Duodenal mucosa (tissue), 2 donors: ENCODE data around the gene TAGAP.
"Not testable (repeated sequence)": the region's sequence is repeated elsewhere in the genome, so short reads cannot be mapped to it uniquely, and the experiment has no call there.

Experiments
- H3K27ac ChIP-seq: one replicate; pipeline ENCODE4 v1.7.0; 2013; ENCODE audit warnings: low read depth, low read length
- H3K27me3 ChIP-seq, 2 donors: one replicate each; pipeline ENCODE4 v1.7.0; 2013; ENCODE audit warnings: low read length in 2 of 2, control low read depth in 1 of 2; ENCODE audit not compliant: insufficient read depth in 2 of 2, control insufficient read depth in 1 of 2
- H3K36me3 ChIP-seq, 2 donors: one replicate each; pipeline ENCODE4 v1.7.0; 2013; ENCODE audit warnings: low read length in 2 of 2, control low read depth in 1 of 2; ENCODE audit not compliant: insufficient read depth in 2 of 2, control insufficient read depth in 1 of 2
- H3K4me1 ChIP-seq, 2 donors: one replicate each; pipeline ENCODE4 v1.7.0; 2013; ENCODE audit warnings: low read length in 2 of 2, control low read depth in 1 of 2; ENCODE audit not compliant: insufficient read depth in 2 of 2, control insufficient read depth in 1 of 2
- H3K4me3 ChIP-seq, 2 donors: one replicate each; pipeline ENCODE4 v1.7.0; 2013; ENCODE audit warnings: low read length in 2 of 2, low read depth in 1 of 2
- H3K9ac ChIP-seq, 2 donors: one replicate each; pipeline ENCODE4 v1.7.0; 2013; ENCODE audit warnings: low read length in 2 of 2, low read depth in 1 of 2
- H3K9me3 ChIP-seq, 2 donors: one replicate each; pipeline ENCODE4 v1.7.0; 2013; ENCODE audit warnings: low read length in 2 of 2, control low read depth in 1 of 2; ENCODE audit not compliant: control insufficient read depth in 1 of 2

The TAGAP gene

DNA sequence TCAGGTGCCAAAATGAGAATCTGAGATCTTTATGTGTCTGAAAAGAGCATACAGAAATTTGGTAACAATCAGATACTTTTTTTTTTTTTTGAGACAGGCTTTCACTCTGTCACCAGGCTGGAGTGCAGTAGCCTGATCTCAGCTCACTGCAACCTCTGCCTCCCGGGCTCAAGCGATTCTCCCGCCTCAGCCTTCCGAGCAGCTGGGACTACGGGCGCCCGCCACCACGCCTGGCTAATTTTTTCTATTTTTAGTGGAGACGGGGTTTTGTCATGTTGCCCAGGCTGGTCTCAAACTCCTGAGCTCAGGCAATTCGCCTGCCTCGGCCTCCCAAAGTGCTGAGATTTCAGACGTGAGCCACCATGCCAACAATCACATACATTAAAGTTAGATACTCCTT is 6.5 kb downstream of the TAGAP start:
- not testable (repeated sequence) for H3K27me3 ChIP-seq, H3K4me3 ChIP-seq, H3K9ac ChIP-seq, H3K27ac ChIP-seq, H3K9me3 ChIP-seq
- peaks cover 11 to 22% of the 10 kb centered on the region in 2 donors for H3K4me1 ChIP-seq
- peaks cover 7 to 21% of the 10 kb centered on the region in 2 donors for H3K36me3 ChIP-seq

DNA sequence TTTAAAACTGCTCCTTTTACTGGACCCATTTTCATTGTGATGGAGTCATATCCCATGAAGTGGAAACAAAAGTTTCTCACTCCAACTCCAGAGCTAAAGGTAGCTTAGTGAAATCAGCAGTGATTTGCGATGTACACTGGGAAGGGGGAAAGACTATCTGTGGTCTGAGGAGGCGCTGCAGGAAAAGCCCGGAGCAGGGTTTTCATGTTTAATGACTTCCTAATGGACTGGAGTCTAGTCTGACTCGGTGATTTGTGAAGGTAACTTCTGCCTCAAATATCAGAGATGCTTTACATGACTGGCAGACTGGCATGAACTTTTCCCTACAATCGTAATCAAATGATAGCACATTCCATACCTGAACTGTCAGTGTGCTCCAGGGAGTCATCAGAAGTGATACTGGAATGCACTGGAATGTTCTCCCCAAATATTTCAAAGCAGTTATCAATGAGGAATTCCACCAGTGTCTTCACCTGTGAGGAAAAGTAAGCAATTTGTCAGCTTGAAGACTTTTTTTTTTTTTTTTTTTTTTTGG is 7.0 kb downstream of the TAGAP start:
- H3K27me3 ChIP-seq, result no peaks in the 10 kb centered on the region
- no peak overlapping the region for H3K9ac ChIP-seq
- H3K4me1 ChIP-seq, result peaks cover 11 to 26% of the 10 kb centered on the region in 2 donors
- peaks cover 5 to 21% of the 10 kb centered on the region in 2 donors for H3K36me3 ChIP-seq
- no peaks in the 10 kb centered on the region for H3K9me3 ChIP-seq
- no peak overlapping the region for H3K27ac ChIP-seq
- no peak overlapping the region for H3K4me3 ChIP-seq

DNA sequence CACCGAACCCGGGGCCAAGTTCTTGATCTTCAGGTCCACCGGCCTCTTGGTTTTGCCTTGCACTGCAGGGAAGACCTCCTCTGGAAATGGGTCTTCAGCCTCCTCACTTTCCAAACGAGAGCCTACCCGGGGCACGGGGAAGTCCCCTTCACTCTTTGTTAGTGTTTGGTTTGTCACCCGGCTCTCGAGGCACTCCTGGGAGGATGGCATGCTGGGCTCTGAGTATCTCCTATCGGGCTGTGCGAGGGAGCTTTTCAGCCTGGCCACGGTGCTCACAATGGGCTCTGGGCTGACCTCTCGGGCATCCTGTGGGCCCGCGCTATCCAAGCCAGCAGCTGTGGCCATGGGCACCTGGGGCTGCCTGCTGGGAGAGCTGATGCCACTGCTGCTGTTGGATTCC is 8.1 kb downstream of the TAGAP start:
- peaks cover 9 to 15% of the 10 kb centered on the region in 2 donors for H3K4me1 ChIP-seq
- no peaks in the 10 kb centered on the region for H3K9me3 ChIP-seq
- no peak overlapping the region for H3K4me3 ChIP-seq
- H3K27ac ChIP-seq, result no peak overlapping the region
- peaks cover 4 to 21% of the 10 kb centered on the region in 2 donors for H3K36me3 ChIP-seq
- H3K9ac ChIP-seq, result no peak overlapping the region
- H3K27me3 ChIP-seq, result no peaks in the 10 kb centered on the region

DNA sequence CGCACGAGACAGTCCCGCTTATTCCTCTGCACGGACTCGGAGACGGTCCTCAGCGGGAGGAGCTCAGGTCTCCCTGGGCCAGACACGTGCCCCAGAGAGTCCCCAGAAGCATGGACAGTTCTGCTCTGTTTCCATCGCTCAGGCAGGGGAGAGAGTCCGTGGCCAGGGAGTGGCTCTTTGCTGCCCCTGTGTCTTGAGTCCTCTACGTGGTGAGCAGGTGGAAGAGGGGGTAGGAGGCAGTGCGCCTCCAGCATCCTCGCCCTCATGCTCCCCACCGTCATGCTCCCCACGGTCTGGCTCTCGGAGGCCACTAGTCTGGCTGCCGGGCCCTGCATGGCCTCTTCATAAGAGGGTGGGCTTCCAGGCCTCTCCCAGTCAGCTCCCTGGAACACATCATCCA is 8.9 kb downstream of the TAGAP start:
- Histone ChIP-seq H3K36me3 (peaks cover 4 to 15% of the 10 kb centered on the region in 2 donors), H3K27me3 (no peaks in the 10 kb centered on the region), H3K27ac (no peak overlapping the region), H3K4me1 (peaks cover 9 to 14% of the 10 kb centered on the region in 2 donors), H3K9ac (no peak overlapping the region), H3K9me3 (no peaks in the 10 kb centered on the region), H3K4me3 (no peak overlapping the region)

DNA sequence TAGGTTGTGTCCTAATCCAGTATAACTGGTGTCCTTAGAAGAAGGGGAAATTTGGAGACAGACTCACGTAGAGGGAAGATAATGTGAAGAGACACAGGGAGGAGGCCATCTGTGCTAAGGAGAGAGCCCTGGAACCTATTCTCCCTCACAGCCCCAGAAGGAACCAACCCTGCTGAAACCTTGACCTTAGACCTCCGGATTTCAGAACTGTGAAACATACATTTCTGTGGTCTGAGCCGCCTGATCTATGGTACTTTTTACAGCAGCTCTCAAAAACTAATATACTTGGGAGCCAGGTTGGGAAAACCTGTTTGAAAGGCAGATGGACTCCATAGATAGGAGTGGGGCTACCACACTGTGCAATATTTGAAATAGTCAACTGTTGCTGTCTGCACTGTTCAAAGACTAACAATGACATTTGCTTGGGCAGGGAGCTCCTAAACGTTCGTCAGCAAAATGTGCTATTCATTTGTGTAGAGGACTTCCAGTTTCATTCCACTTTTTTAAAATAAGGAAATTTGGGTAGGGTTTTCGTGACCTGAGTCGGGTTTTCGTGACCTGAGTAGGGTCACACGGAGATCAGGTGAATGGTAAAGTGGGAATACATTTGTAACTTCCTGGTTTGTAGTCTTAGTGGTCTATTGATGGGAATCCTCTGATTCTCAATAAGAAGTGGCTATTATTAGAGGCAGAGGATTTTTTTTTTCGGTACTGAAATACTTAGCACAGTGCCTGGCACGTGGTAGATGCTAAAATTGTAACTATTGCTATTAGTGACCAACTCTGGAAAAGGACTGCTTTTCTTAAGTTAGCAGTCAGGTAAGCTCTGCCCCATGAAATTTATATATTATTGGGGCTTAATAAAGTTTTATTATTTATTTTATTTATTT is 11.4 kb downstream of the TAGAP start:
- Histone ChIP-seq H3K27ac (no peak overlapping the region), H3K27me3 (no peaks in the 10 kb centered on the region), H3K36me3 (peaks cover 4 to 12% of the 10 kb centered on the region in 2 donors), H3K4me3 (no peak overlapping the region), H3K9ac (no peak overlapping the region), H3K4me1 (peaks cover 5% of the 10 kb centered on the region in 2 donors), H3K9me3 (no peaks in the 10 kb centered on the region)

DNA sequence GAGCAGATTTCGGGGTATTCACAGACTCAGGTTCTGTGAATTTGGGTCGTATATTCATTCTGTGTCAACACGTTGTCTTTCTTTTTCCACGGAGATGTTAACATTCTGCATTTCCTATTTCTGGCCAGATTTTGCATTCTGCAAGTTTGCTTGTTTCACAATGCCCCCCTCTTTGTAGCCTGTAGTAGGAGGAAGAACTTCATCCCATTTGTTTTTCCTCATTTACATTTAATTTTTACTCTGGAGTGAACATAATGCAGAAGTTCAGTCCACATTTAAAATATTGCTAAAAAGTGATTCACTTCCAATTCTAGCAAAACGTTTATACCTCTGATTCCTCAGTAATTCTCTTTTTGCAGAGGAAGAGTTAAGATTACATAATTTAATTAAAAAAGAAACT is 12.9 kb downstream of the TAGAP start:
- Histone ChIP-seq H3K36me3 (peaks cover 0 to 9% of the 10 kb centered on the region in 2 donors), H3K9me3 (no peaks in the 10 kb centered on the region), H3K27me3 (no peaks in the 10 kb centered on the region), H3K4me3 (no peak overlapping the region), H3K4me1 (peaks cover 5% of the 10 kb centered on the region in 2 donors), H3K27ac (no peak overlapping the region), H3K9ac (no peak overlapping the region)

DNA sequence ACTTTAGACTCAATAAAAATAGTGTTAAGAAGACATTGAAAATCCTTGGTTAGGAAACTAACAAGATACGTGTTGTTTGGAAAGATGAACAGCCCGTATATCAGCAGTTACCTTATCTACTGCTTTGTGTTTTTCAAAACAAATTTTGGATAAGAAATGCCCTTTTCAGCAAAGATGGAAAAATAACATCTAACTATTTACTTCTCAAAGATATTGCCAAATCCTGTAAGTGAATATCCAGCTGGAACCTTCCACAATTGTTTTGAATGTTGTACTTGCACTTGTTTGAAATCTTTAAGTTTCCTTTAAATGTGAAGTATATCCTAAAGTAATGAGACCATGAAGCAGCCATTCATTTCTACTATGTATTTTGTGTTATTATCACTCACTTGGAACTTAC is 14.6 kb downstream of the TAGAP start:
- no peaks in the 10 kb centered on the region for H3K27me3 ChIP-seq
- peaks cover 5% of the 10 kb centered on the region in 2 donors for H3K4me1 ChIP-seq
- no peak overlapping the region for H3K4me3 ChIP-seq
- peaks cover 0 to 3% of the 10 kb centered on the region in 2 donors for H3K9me3 ChIP-seq
- H3K27ac ChIP-seq, result no peak overlapping the region
- no peaks in the 10 kb centered on the region for H3K36me3 ChIP-seq
- no peak overlapping the region for H3K9ac ChIP-seq

DNA sequence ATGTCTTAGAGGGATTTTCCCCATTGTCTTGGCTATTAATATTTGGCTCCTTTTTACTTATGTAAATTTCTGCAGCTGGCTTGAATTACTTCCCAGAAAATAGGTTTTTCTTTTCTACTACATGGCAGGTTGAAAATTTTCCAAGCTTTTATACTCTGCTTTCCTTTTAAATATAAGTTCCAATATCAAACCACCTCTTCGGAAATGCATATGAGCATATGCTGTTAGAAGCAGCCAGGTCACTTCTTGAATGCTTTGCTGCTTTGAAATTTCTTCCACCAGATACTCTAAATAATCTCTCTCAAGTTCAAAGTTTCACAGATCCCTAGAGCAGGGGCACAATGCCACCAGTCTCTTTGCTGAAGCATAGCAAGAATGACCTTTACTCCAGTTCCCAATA is 19.6 kb downstream of the TAGAP start:
- not testable (repeated sequence) for H3K27me3 ChIP-seq, H3K4me1 ChIP-seq, H3K27ac ChIP-seq, H3K4me3 ChIP-seq, H3K9ac ChIP-seq, H3K36me3 ChIP-seq
- peaks cover 6 to 12% of the 10 kb centered on the region in 2 donors for H3K9me3 ChIP-seq

DNA sequence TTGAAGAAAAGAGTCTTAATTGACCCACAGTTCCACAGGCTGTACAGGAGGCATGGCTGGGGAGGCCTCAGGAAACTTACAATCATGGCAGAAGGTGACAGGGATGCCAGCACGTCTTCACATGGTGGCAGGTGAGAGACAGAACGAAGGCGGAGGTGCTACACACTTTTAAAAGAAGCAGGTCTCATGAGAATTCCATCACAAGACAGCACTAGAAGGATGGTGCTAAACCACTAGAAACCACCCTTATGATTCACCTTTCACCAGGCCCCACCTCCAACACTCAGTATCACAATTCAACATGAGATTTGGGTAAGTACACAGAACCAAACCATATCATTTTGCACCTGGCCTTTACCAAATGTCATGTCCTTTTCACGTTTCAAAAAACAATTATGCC is 20.9 kb downstream of the TAGAP start:
- H3K27me3 ChIP-seq, result no peaks in the 10 kb centered on the region
- H3K4me1 ChIP-seq, result no peaks in the 10 kb centered on the region
- H3K4me3 ChIP-seq, result no peak overlapping the region
- no peak overlapping the region for H3K27ac ChIP-seq
- H3K9ac ChIP-seq, result no peak overlapping the region
- H3K36me3 ChIP-seq, result no peaks in the 10 kb centered on the region
- H3K9me3 ChIP-seq, result peaks cover 6 to 12% of the 10 kb centered on the region in 2 donors

DNA sequence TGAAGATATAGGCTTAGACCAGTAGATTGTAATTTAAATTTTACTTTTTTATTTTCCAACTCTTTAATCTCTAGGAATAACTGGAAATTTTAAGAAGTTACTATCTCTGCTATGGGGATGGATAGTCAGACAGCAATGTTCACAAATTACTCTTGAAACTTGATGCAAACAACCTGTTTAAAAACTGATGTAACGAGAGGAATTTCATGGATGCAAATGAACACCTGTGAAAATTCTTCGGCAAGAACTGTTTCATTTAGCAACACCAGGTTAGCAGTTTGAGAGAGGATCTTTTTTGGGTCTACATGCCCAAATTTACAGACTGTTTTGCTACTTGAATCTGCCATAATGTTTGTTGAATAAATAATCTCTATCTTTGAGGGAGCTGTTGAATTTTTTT is 24.8 kb downstream of the TAGAP start:
- H3K27ac ChIP-seq, result no peak overlapping the region
- H3K4me3 ChIP-seq, result no peak overlapping the region
- H3K4me1 ChIP-seq, result no peaks in the 10 kb centered on the region
- no peak overlapping the region for H3K9ac ChIP-seq
- H3K36me3 ChIP-seq, result no peaks in the 10 kb centered on the region
- H3K27me3 ChIP-seq, result no peaks in the 10 kb centered on the region
- peaks cover 6 to 7% of the 10 kb centered on the region in 2 donors for H3K9me3 ChIP-seq
